ENCODE results near the gene OLIG2.

OLIG2 gene

DNA sequence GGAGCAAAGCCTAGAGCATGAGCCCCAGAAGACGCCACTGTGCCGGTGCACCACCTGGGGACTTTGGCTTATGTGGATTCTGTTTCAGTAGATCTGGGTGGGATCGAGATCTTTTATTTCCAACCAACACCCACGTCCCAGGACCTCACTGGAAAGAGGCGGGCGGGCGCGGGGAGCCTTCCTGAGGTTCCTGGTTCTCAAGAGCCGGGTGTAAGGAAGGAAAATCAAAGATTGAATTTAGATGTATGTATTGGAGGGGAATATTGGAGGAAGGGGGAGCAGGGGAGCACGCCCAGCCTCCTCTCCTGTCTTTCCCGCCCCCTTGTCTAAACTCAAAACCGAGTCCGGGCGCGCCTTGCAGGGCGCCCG, 6.2 kb upstream of the OLIG2 start:
- FAIRE-seq (no peak), DNase-seq (ENCODE audit: extremely low spot score, insufficient read length, low read depth) (no peak)

DNA sequence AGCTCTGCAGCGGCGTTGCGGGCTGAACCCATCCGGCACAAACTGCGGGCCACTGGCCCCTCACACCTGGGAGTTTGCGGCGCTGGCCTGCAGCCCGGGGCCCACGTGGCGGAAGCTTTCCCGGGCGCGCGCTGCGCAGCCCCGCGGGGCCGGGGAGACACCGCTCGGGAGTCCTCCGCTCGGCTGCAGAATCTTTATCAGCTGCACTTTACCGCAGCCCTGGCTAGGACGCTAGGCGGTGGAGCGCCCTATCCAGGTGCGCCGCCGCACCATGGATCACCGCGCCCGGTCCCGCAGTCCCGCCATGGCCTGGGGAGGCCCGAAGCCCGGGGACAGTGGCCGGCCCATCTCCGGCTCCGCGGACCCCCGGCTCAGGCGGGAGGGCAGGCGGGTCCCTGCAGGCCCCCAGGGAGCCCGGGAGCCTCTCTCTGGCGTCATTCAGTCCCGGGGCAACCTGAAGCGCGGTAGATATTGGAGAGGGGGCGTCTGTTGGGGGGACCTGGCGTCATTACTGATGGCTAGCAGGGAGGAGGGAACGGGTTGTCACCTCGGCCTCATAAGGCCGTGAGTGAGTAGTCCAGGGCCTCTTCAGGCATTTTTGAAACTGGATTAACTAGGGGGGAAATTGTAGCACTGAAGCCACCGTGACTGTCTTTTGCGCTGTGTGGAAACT, 5.7 kb upstream of the OLIG2 start:
- DNase-seq (ENCODE audit: extremely low spot score, insufficient read length, low read depth) (no peak), FAIRE-seq (no peak)

DNA sequence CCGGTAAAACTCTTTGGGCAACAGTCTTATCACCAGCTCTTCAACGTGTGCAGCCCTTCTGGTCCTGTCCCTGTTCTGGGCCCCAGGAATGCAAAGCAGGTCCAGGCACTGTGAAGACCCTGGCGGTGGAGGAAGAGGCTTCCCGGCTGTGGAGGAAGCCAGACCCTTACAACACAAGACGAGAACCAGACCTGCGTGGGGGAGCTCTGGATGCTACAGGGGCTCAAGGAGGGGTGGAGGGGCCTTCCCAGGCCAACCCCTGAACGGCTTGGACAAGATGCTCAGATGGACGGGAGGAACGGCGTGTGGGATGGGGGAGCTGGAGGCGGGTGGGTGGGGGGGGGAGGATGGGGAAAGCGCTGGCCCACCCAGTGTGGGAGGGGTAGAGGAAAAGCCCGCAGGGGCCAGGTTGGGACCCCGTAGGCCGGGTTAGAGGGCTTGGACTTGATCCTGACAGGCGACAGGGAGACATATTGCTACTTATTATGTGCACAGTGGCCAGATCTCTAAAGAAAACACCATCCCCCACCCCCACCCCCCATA, 5.1 kb upstream of the OLIG2 start:
- FAIRE-seq, result no peak
- no peak for DNase-seq (ENCODE audit: extremely low spot score, insufficient read length, low read depth)

GRCh38 chr21:33021150-33021549, 4.6 kb upstream of the OLIG2 start:
- DNase-seq (ENCODE audit: extremely low spot score, insufficient read length, low read depth), result no peak
- no peak for FAIRE-seq

DNA sequence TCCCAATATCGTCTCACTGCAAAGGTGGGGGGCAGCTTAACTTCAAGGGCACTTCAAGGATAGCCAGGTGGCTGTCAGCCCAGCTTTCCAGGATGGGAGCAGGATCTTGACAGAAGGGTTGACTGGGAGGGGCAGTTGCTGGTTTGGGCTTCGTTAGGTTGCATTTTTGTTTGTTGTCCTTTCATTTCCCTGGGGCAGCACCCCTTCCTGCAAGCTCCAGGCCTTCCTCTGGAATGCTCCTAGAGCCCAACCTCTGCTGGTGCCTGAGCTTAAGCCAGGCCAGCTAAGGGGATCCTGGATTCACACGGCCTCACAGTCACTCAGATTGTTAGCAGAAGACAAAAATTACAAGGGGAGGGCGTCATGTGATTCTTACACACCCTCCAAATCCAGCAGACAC, 4.1 kb upstream of the OLIG2 start:
- no peak for FAIRE-seq
- no peak for DNase-seq (ENCODE audit: extremely low spot score, insufficient read length, low read depth)

DNA sequence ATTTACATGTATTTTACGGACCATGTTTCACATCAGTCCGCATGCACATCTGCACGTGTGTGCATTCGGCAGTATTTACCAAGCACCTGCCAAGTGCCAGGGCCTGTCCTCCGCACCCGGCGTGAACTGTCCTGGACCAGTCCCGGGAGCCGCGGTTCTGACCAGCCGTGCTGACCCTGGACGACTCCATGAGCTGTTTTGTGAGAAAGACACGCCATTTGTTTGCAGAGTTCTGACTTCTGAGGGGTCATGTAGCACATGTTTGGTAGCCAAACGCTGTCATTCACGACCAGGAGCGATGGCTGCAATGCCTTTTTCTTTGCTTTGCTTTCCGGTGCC, 3.3 kb upstream of the OLIG2 start:
- FAIRE-seq (no peak), DNase-seq (ENCODE audit: extremely low spot score, insufficient read length, low read depth) (no peak)

DNA sequence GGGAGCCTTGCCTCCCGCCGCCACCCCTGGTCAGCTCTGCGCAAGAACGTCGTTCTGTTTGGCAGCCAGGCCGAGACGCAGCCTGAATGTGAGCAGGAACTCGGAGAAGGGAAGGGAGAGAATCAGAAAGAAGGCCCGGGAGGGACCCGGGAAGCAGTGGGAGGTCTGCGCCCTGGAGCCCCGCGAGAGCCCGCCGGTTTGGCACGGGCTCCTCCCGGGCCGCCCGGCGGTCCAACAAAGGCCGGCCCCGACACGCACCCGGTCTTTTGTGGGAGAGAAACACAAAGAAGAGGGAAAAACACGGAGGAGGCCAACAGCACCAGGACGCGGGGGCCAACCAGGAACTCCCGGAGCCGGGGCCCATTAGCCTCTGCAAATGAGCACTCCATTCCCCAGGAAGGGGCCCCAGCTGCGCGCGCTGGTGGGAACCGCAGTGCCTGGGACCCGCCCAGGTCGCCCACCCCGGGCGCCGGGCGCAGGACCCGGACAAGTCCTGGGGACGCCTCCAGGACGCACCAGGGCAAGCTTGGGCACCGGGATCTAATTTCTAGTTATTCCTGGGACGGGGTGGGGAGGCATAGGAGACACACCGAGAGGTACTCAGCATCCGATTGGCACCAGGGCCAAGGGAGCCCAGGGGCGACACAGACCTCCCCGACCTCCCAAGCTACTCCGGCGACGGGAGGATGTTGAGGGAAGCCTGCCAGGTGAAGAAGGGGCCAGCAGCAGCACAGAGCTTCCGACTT, 2.7 kb upstream of the OLIG2 start:
- FAIRE-seq (no peak), DNase-seq (ENCODE audit: extremely low spot score, insufficient read length, low read depth) (no peak)

- DNase-seq (ENCODE audit: extremely low spot score, insufficient read length, low read depth), result no peak
- no peak for FAIRE-seq
Observed at GRCh38 chr21:33023574-33024200, 2.0 kb upstream of the OLIG2 start.

- DNase-seq (ENCODE audit: extremely low spot score, insufficient read length, low read depth), result no peak
- FAIRE-seq, result no peak
Observed at GRCh38 chr21:33024201-33025103, 1.3 kb upstream of the OLIG2 start.

DNA sequence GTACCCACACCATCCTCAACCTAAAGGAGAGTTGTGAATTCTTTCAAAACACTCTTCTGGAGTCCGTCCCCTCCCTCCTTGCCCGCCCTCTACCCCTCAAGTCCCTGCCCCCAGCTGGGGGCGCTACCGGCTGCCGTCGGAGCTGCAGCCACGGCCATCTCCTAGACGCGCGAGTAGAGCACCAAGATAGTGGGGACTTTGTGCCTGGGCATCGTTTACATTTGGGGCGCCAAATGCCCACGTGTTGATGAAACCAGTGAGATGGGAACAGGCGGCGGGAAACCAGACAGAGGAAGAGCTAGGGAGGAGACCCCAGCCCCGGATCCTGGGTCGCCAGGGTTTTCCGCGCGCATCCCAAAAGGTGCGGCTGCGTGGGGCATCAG, 638 bp upstream of the OLIG2 start:
- DNase-seq (ENCODE audit: extremely low spot score, insufficient read length, low read depth) (no peak), FAIRE-seq (no peak)

- DNase-seq (ENCODE audit: extremely low spot score, insufficient read length, low read depth), result no peak
- FAIRE-seq, result no peak
Observed at GRCh38 chr21:33026443-33026858, 716 bp downstream of the OLIG2 start.

DNA sequence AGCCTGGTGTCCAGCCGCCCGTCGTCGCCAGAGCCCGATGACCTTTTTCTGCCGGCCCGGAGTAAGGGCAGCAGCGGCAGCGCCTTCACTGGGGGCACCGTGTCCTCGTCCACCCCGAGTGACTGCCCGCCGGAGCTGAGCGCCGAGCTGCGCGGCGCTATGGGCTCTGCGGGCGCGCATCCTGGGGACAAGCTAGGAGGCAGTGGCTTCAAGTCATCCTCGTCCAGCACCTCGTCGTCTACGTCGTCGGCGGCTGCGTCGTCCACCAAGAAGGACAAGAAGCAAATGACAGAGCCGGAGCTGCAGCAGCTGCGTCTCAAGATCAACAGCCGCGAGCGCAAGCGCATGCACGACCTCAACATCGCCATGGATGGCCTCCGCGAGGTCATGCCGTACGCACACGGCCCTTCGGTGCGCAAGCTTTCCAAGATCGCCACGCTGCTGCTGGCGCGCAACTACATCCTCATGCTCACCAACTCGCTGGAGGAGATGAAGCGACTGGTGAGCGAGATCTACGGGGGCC, 1.2 kb downstream of the OLIG2 start:
- FAIRE-seq, result no peak

GRCh38 chr21:33027401-33028286, 1.9 kb downstream of the OLIG2 start:
- DNase-seq (ENCODE audit: extremely low spot score, insufficient read length, low read depth) (no peak), FAIRE-seq (no peak)

More for the DNA sequence above, 1.2 kb downstream of the OLIG2 start:
- DNase-seq (ENCODE audit: extremely low spot score, insufficient read length, low read depth), result no peak

DNA sequence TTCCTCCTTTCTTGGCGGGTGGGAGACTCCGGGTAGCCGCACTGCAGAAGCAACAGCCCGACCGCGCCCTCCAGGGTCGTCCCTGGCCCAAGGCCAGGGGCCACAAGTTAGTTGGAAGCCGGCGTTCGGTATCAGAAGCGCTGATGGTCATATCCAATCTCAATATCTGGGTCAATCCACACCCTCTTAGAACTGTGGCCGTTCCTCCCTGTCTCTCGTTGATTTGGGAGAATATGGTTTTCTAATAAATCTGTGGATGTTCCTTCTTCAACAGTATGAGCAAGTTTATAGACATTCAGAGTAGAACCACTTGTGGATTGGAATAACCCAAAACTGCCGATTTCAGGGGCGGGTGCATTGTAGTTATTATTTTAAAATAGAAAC, 2.5 kb downstream of the OLIG2 start:
- FAIRE-seq, result no peak
- DNase-seq (ENCODE audit: extremely low spot score, insufficient read length, low read depth), result no peak

GRCh38 chr21:33028773-33029384, 3.1 kb downstream of the OLIG2 start:
- FAIRE-seq, result no peak

DNA sequence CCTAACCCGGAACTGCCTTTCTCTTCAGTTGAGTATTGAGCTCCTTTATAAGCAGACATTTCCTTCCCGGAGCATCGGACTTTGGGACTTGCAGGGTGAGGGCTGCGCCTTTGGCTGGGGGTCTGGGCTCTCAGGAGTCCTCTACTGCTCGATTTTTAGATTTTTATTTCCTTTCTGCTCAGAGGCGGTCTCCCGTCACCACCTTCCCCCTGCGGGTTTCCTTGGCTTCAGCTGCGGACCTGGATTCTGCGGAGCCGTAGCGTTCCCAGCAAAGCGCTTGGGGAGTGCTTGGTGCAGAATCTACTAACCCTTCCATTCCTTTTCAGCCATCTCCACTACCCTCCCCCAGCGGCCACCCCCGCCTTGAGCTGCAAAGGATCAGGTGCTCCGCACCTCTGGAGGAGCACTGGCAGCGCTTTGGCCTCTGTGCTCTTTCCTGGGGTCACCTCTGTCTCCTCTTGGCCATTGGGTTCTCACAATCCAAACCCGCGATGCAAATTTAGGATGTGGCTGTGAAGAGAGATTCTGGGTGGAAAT, 3.7 kb downstream of the OLIG2 start:
- FAIRE-seq (no peak), DNase-seq (ENCODE audit: extremely low spot score, insufficient read length, low read depth) (no peak)

More at GRCh38 chr21:33028773-33029384, 3.1 kb downstream of the OLIG2 start:
- no peak for DNase-seq (ENCODE audit: extremely low spot score, insufficient read length, low read depth)

GRCh38 chr21:33029975-33030461, 4.3 kb downstream of the OLIG2 start:
- DNase-seq (ENCODE audit: extremely low spot score, insufficient read length, low read depth), result no peak
- FAIRE-seq, result no peak

DNA sequence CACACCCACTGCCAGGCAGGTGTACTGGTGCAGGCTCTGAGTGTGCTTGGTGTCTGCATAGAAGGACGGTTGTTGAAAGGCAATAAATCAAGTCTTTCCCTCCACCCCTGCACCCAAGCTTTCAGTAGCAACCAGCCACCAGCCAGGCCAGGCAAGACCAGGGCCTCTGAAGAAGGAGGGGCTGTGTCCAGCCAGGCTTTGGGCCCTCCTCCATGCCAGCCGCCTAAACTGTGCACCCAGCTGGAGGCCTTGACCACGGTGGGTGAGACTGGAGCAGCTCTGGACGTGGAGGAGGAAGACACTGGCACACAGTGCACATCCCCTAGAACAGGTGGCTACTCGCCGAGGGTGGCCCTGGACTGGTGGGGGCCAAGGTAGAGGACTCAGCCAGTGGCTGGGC, 4.9 kb downstream of the OLIG2 start:
- no peak for FAIRE-seq

More for the DNA sequence above, 4.9 kb downstream of the OLIG2 start:
- no peak for DNase-seq (ENCODE audit: extremely low spot score, insufficient read length, low read depth)
